Testis (tissue), 3 donors: ENCODE measurements around the gene CRIP3. TPM values are rescaled to one million over a fixed set of nuclear protein-coding genes. Genes with fewer than 3 reads are reported as not detected.

ENCODE experiments used
- DNase-seq: peaks from one replicate; pipeline ENCODE4 v3.0.0-alpha.2; 2019
- H3K27ac ChIP-seq, 2 donors: fragments of 200-600 bp; sonication (generic); one replicate each; pipeline ENCODE4 v1.5.1; 2019
- H3K27me3 ChIP-seq: fragments of 200-600 bp; sonication (generic); one replicate; pipeline ENCODE4 v1.5.1; 2019
- H3K36me3 ChIP-seq: fragments of 200-600 bp; sonication (generic); one replicate; pipeline ENCODE4 v1.5.1; 2017; ENCODE audit warnings: low read depth; ENCODE audit errors: missing control alignments
- H3K4me1 ChIP-seq: fragments of 200-600 bp; sonication (generic); one replicate; pipeline ENCODE4 v1.5.1; 2019
- H3K4me3 ChIP-seq, 2 donors: fragments of 200-600 bp; sonication (generic); one replicate each; pipeline ENCODE4 v1.5.1; 2017 to 2019
- H3K9me3 ChIP-seq: fragments of 200-600 bp; sonication (generic); one replicate; pipeline ENCODE4 v1.5.1; 2017
- CTCF ChIP-seq, 3 experiments: fragments of 450-650 bp in 2 of 3; fragments of 200-600 bp in 1 of 3; sonication (generic) in 1 of 3; IDR thresholded peaks; one replicate each; pipeline ENCODE4 v1.5.1; 2016 to 2019; ENCODE audit warnings: antibody characterized with exemption in 3 of 3, mild to moderate bottlenecking in 2 of 3, moderate library complexity in 1 of 3
- POLR2A ChIP-seq: fragments of 450-650 bp; IDR thresholded peaks from one replicate; pipeline ENCODE4 v1.6.1; 2017; ENCODE audit warnings: antibody characterized with exemption, mild to moderate bottlenecking, moderate library complexity
- WGBS, 2 donors: methylation state at CpG; one replicate each; pipeline ENCODE4 v1.1.5; 2018; 5-methylcytosine and 5-hydroxymethylcytosine counted together
- intact Hi-C: fragments of 100-400 bp; cut with DNase I; formaldehyde crosslinking; loops from one replicate; pipeline ENCODE4 v1.15.1; 2023; ENCODE audit warnings: low total_unique reads
- polyA plus RNA-seq: library from polyadenylated mRNA; stranded (reverse); fragments of 350-450 nt; fragmentation: Illumina TruSeq; extraction: RNeasy Lipid Tissue Mini Kit (QIAGEN cat#74804); gene quantifications from one replicate; pipeline ENCODE4 v1.2.3, GENCODE V29; 2014; ENCODE audit warnings: low read depth, low replicate concordance; ENCODE audit not compliant: insufficient read depth
- total RNA-seq, 2 donors: library from RNA; depleted of rRNA; stranded (reverse); fragments of >200 nt; gene quantifications; one replicate each; pipeline ENCODE4 v1.2.3, GENCODE V29; 2016

Gene CRIP3
- total and polyA plus RNA-seq, 3 donors from 2014 or later: 13.4 to 34.3 (median 33.4) TPM

- no peaks in the 10 kb centered on the region for H3K9me3 ChIP-seq
- TF ChIP-seq POLR2A (no peak), CTCF (IDR thresholded peaks at IDR 0.05) (no peak)
- H3K27ac ChIP-seq: no peak overlapping the region
- no peak overlapping the region for H3K4me3 ChIP-seq
- DNase-seq: no peak
- H3K27me3 ChIP-seq: no peaks in the 10 kb centered on the region
- H3K4me1 ChIP-seq: peaks cover 3% of the 10 kb centered on the region
- H3K36me3 ChIP-seq: no peaks in the 10 kb centered on the region
- intact Hi-C loops: no loop called here
- WGBS, 2 donors: 81 to 87% methylated on average over 14 of the region's 14 CpGs
Measured at GRCh38 chr6:43262000-43262779, 46.4 kb downstream of the CRIP3 start.

- no peak overlapping the region for H3K27ac ChIP-seq
- DNase-seq: no peak
- H3K27me3 ChIP-seq: no peaks in the 10 kb centered on the region
- H3K4me3 ChIP-seq: no peak overlapping the region
- no peaks in the 10 kb centered on the region for H3K9me3 ChIP-seq
- no peaks in the 10 kb centered on the region for H3K36me3 ChIP-seq
- H3K4me1 ChIP-seq: no peaks in the 10 kb centered on the region
- 85 to 89% methylated on average over 5 of the region's 5 CpGs for whole genome bisulfite sequencing, 2 donors
- no peak for TF ChIP-seq POLR2A
- no peak for TF ChIP-seq CTCF (IDR thresholded peaks at IDR 0.05)
- intact Hi-C loops: no loop called here
Measured at GRCh38 chr6:43261198-43261597, 47.4 kb downstream of the CRIP3 start.

GRCh38 chr6:43260791-43261190 is 47.8 kb downstream of the CRIP3 start:
- DNase-seq: no peak
- H3K27ac ChIP-seq: no peak overlapping the region
- H3K9me3 ChIP-seq: no peaks in the 10 kb centered on the region
- H3K27me3 ChIP-seq: no peaks in the 10 kb centered on the region
- H3K4me3 ChIP-seq: no peak overlapping the region
- TF ChIP-seq POLR2A: no peak
- no peak for TF ChIP-seq CTCF (IDR thresholded peaks at IDR 0.05)
- H3K4me1 ChIP-seq: no peaks in the 10 kb centered on the region
- H3K36me3 ChIP-seq: no peaks in the 10 kb centered on the region
- WGBS, 2 donors: 84 to 90% methylated on average over 4 of the region's 4 CpGs
- intact Hi-C loops: no loop called here

- TF ChIP-seq CTCF (IDR thresholded peaks at IDR 0.05): no peak
- TF ChIP-seq POLR2A: no peak
- intact Hi-C loops: loop anchor here (10.0 kb wide), 1 partner anchor 256 kb away; the partner anchor contains the start of genes LRRC73, POLR1C and YIPF3
- H3K4me1 ChIP-seq: no peaks in the 10 kb centered on the region
- no peak overlapping the region for H3K27ac ChIP-seq
- H3K9me3 ChIP-seq: no peaks in the 10 kb centered on the region
- WGBS, 2 donors: 91 to 92% methylated on average over 30 of the region's 30 CpGs
- H3K36me3 ChIP-seq: no peaks in the 10 kb centered on the region
- H3K4me3 ChIP-seq: no peak overlapping the region
- no peaks in the 10 kb centered on the region for H3K27me3 ChIP-seq
- no peak for DNase-seq
Measured at GRCh38 chr6:43258807-43259686, 49.6 kb downstream of the CRIP3 start.
